ENCODE data around the gene COX19. TPM values are rescaled to one million over a fixed set of nuclear protein-coding genes. Genes with fewer than 3 reads are reported as not detected.

The COX19 gene
- total RNA-seq, 1 donor from 2014 or later: 9.5 TPM

- no peak for DNase-seq (ENCODE audit: extremely low read depth, low read depth, low spot score)
Observed at GRCh38 chr7:992709-993607, 17.6 kb upstream of the COX19 start.

- DNase-seq (ENCODE audit: extremely low read depth, low read depth, low spot score): no peak
Observed at GRCh38 chr7:991729-992656, 16.6 kb upstream of the COX19 start.

- no peak for DNase-seq (ENCODE audit: extremely low read depth, low read depth, low spot score)
Observed at GRCh38 chr7:990933-991728, 15.8 kb upstream of the COX19 start.

GRCh38 chr7:990352-990932 lies 15.1 kb upstream of the COX19 start:
- no peak for DNase-seq (ENCODE audit: extremely low read depth, low read depth, low spot score)

- no peak for DNase-seq (ENCODE audit: extremely low read depth, low read depth, low spot score)
Observed at GRCh38 chr7:988963-989529, 13.7 kb upstream of the COX19 start.

- no peak for DNase-seq (ENCODE audit: extremely low read depth, low read depth, low spot score)
Observed at GRCh38 chr7:988426-988911, 13.1 kb upstream of the COX19 start.

GRCh38 chr7:987909-988308 lies 12.6 kb upstream of the COX19 start:
- no peak for DNase-seq (ENCODE audit: extremely low read depth, low read depth, low spot score)

- DNase-seq (ENCODE audit: extremely low read depth, low read depth, low spot score): no peak
Observed at GRCh38 chr7:986766-987751, 11.7 kb upstream of the COX19 start.

GRCh38 chr7:985915-986741 lies 10.8 kb upstream of the COX19 start:
- no peak for DNase-seq (ENCODE audit: extremely low read depth, low read depth, low spot score)

- no peak for DNase-seq (ENCODE audit: extremely low read depth, low read depth, low spot score)
Observed at GRCh38 chr7:985127-985416, 9.7 kb upstream of the COX19 start.

GRCh38 chr7:984361-985126 lies 9.2 kb upstream of the COX19 start:
- DNase-seq (ENCODE audit: extremely low read depth, low read depth, low spot score): no peak

- no peak for DNase-seq (ENCODE audit: extremely low read depth, low read depth, low spot score)
Observed at GRCh38 chr7:983616-984071, 8.3 kb upstream of the COX19 start.

- DNase-seq (ENCODE audit: extremely low read depth, low read depth, low spot score): no peak
Observed at GRCh38 chr7:983004-983615, 7.8 kb upstream of the COX19 start, which contains the start of gene CYP2W1. TSS of gene CYP2W1 (plus strand) at chr7:983181. CDS start at chr7:983212, 31 bp downstream.

- no peak for DNase-seq (ENCODE audit: extremely low read depth, low read depth, low spot score)
Observed at GRCh38 chr7:982511-983003, 7.2 kb upstream of the COX19 start.

- no peak for DNase-seq (ENCODE audit: extremely low read depth, low read depth, low spot score)
Observed at GRCh38 chr7:981793-982510, 6.6 kb upstream of the COX19 start.
